Activated CD4-positive, alpha-beta T cell treated with anti-CD3 and anti-CD28 coated beads for 1 hour (primary cell): Measurements from ENCODE around the gene TRAF3.

Experiments used
- DNase-seq: peaks from one replicate; pipeline ENCODE4 v3.0.0-alpha.2; 2020

Gene TRAF3

DNA sequence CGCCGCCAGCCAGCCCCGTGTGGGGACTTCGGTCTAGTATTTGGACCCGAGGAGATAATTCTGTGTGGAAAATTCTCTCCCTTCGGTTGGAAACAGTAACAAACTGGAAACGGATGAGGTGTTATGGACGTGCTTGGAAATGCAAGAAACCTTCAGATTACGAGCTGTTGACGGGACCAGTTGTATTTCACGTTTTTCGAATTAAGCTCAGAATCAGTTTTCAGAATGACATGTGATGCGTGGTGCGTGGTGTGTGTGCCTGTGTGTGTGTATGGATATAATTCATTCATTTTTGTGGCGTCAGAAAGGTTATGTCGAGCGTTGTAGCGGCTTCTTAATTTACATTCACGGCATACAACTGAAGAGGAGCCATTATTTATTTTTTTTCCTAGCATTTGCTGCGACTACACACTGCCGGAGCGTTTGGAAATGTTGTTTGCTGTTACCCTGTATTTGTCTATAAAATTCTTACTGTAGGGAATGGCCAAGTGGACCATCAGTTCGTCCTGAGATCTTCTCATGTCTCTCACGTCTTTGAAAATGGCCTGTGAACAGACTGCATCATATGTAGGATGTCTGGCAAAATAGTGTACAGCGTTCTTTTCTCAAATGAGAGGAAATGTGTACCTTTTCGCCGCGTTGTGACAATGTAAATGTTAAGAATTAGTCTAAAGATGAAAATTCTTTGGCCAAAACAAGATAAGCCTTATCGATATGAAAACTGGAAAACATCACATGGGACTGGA, 1.3 kb downstream of the TRAF3 start:
- DNase-seq = no peak

DNA sequence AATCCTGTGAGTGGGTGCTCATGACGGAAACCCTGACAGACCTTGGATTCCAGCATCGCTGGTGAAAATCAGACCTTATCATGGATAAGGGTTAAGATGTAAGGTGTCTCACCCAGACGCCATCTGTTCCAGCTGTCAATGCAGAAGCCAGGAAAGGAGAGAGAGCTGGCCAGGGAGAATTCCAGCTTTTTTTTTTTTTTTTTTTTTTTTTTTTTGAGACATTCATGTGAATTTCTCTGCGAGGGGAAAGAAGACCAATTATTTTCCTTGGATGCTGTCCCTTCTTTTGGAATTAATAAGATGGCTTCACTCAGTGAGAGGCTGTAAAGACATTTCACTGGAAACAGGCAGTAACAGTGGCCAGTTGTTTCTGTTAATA, 1.8 kb downstream of the TRAF3 start:
- no peak for DNase-seq

DNA sequence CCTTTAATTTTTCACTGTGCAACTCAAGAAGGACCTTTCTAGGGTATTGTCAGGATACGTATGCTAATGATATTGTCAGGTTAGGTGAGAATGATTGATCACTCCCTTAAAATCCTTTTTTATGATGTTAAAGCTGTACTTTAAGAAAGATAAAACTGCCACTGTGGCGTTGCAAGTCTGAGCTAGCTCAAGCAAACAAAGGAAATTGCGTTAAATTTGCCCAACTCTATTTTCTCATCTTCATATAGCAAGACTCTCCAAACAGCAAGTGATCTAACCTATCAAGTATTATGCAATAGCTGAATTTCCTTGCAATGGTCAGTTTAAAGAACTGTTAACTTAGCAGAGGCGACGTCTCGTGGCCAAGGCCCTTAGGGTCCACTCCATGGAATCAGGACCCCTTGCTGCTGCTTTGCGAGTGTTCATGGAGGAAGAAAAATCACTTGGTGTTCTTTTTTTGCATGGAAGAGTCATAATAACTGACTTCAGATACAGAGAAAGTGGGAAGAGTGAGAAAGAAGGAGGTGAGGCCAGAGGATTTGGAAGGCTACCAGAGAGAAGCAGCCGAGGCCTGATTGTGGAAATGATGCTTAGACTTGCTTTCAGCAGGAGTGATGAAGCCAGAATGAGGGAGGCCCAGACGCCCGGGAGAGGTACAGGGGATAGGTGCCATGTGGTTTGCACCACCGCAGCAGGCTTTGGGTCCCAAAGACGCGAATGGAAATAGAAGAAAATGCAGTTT, 2.5 kb downstream of the TRAF3 start:
- DNase-seq = no peak

DNA sequence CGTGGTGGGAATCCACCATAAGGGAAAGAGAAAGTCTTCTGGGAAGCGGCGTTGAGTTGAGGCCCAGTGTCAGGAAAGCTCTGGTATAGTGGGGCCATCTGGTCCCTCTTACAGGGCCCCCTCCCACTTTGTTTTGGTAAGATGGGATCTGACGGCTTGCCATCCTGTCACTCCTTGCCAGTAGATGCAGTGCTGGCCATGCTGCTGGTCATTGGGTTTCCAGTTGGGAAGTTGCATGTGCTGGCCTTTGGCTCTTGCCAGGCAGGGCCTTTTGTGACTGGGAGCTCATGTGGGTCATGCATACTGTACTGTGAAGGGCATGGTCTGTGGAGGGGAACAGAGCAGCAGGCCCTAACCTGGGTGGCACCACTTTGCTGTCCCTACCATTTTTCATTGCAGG, 3.8 kb downstream of the TRAF3 start:
- no peak for DNase-seq

DNA sequence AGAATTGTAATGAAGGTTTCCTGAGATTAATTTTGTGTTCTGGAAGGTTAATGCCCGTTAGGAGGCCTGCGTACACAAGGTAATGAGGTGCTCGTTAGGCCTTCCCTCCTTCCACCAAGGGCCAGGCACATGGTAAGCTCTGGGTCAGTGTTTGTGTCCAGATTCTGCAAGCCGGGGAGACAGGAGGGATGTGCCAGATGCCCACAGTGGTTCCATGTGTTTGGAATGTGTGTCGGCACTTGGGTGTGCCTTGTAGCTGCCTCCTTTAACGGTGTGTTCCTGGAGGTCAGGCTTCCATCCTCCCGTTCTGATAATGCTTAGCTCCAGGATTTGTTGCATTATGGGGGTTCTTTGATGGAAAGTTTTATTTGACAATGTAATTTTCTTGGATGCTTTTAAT, 5.7 kb downstream of the TRAF3 start:
- no peak for DNase-seq

DNA sequence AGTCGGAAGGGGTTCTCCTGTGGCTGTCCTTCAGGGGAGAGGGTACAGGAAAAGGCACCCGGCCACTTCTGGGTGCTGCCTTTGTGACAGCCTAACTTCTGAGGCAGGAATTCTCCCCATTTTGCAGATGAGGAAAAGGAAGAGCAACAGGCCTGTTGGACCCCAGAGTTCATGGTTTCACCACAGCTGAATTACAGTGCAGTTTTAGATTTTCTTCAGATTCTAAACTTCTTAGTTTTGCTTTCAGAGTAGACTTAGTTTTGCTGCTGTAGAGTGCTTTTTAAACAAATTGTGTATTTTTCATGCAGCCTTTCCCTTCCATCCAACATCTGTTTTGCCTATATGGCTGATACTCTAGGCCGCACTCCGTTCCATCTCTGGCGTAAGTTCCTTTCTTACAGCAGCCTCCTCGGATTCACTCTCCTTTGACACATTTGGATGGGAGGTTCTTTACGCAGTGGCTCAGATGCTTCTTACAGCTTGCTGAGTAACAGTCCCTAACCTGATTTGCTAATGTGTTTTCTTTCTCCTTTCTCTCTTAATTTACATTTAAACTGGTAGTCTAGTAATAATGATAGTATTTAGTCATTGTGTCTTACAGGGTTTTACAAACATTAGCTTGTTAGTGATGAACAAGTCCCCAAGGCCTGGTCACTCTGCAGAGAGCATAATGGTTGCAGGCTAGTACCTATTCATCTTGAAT, 7.8 kb downstream of the TRAF3 start:
- no peak for DNase-seq

DNA sequence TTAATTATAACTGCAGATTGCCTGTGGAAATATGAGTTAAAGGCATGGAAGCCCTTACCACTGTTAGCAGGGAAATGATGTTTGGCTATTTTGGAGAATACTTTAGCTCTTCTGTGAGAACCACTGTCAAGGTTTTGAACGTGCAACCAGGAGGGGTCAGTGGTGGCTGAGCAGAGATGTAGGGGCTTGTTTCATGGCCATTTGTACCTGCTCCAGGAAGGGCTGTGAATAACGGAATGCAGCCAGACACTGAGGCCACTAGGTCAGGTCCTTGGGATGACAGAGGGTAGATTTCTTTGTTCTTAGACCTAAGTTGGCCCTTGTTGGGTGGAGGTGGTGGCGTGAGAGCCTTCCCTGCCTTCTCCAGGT, 8.3 kb downstream of the TRAF3 start:
- no peak for DNase-seq

DNA sequence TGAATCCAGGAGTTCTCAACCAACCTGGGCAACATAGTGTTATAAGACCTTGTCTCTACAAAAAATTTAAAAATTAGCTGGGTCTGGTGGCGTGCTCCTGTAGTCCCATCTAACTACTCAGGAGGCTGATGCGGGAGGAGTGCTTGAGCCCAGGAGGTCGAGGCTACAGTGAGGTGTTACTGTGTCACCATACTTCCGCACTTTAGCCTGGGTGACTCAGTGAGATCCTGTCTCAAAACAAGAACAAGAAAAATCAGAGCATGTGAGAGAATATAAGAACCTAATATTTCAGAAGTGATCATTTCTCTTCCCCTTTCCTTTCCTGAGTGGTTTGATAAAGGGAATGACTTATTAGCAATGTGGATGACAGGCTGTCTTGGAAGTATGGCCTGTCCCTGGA, 9.5 kb downstream of the TRAF3 start:
- DNase-seq = no peak

DNA sequence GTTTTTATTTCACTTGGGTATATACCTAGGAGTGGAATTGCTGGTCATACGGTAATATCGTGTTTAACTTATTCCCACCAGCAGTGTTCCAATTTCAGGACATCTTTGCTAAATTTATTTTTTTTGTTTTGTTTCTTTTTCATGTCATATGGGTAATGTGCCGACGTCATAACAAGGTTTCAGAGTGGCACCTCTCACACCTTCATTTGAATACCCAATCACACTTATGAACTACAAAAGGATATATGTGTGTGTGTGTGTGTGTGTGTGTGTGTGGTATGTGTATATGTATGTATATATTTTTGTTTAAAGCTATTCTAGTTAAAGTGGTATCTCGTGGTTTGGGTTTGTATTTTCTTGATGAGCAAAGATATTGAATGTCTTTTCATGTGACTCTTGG, 12.1 kb downstream of the TRAF3 start:
- no peak for DNase-seq

DNA sequence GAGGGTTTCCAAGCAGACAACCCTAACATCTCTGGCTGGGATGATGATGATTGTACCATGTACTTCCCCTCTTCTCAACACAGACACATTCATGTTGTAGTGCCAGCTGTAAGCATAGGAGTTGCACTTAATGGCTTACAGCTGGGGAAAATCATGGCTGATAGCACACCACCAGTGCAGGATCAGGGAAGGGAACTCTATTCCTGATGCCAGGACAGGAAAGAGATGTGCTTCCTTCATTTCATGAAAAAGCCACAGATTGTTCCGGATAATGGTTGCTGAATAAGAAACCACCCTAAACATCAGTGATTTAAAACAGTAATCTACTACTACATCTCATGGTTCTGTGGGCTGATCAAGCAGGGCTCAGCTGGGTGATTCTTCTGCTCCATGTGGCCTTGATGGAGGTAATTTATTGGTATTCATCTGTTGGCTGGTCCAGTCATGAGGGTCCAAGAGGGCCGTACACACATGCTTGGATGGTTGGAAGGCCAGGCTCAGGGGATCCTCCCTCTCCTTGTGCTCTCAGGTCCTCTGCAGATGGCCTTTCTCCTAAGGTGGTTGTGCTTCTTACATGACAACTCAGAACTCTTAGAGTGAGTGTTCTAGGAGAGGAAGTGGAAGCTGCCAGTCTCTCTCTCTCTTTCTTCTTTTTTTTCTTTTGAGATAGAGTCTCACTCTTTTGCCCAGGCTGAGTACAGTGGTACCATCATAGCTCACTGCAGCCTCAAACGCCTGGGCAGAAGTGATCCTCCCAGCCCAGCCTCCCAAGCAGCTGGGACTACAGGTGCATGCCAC, 16.5 kb downstream of the TRAF3 start:
- no peak for DNase-seq

DNA sequence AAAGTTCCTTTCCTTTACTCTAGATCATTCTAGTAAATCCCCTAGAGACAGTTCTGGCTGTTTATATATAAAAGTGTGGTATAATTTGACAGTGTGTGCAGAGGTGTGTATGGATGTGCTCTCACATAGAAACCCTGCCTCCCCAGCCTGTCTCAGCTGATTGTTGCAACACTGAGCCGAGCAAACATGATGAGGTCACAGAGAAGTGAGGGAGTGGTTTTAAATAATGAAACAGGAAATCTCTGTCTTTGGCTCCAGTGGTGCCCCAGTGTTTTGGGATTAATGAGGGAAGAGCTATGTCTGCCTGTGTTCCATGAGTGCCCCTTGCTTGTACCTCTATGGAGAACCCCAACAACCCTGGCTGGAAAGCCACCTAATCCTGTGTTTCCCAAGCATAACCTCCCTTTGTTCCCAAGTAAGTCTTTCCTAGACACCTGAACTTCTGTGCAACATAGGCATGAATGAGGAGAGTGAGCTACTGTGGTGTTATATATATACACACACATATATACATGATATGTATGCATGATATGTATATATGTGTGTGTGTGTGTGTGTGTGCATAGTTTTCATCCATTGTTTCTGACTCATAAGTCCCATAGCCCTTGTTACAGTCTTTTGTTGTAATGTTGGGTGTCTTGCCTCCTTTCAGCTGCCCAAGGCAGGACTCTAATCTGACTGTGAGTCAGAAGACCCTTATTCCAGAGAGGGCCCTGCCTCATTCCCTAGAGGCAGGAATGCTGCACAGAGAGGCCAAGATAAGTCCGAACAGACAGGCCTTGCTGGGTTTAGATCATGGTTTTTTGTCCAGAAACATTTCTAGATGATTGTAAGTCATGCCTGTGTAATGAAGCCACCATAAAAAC, 18.0 kb downstream of the TRAF3 start:
- no peak for DNase-seq

DNA sequence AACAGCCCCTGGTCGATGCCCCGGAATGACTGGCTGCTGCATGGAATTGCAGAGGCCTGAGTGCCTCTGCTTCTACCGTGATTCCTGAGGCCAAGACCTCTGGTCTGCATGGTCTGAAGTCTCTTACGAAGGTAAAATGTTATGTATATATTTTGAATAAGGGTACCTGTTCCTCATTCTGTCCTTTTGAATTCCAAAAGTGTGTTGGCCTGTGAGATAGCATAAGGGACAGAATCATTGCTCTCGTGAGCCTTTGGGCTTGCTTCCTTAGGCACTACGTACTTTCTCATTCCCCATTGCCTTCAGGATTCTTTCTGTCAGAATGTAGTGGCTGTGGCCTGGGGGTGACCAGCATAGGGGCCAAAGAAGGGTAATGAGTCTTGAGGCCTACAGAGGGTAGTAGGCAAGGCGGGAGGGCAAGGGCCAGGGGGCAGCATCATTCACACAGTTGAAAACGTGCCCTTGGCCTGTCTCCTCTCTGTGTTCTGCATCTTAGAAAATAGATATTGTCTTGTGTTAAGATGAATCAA, 19.5 kb downstream of the TRAF3 start:
- no peak for DNase-seq

DNA sequence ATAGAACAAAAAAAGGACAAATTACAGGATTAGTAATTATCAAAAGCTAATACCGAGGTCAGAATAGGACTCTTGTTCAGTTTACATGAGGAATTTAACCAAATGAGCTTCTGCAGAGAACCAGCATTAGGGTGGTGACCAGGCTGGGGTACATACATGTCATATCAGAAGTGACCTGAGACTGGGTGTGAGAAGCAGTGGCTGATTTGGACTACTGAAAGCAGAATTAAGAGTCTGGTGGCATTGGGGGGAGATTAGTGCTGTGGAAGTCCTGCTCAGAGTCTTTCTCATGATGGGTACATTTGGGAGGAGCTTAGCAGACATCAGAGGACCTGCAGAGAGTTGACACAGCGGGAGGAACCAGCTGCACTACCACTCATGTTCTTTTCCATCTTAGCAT, 21.7 kb downstream of the TRAF3 start:
- DNase-seq = no peak

DNA sequence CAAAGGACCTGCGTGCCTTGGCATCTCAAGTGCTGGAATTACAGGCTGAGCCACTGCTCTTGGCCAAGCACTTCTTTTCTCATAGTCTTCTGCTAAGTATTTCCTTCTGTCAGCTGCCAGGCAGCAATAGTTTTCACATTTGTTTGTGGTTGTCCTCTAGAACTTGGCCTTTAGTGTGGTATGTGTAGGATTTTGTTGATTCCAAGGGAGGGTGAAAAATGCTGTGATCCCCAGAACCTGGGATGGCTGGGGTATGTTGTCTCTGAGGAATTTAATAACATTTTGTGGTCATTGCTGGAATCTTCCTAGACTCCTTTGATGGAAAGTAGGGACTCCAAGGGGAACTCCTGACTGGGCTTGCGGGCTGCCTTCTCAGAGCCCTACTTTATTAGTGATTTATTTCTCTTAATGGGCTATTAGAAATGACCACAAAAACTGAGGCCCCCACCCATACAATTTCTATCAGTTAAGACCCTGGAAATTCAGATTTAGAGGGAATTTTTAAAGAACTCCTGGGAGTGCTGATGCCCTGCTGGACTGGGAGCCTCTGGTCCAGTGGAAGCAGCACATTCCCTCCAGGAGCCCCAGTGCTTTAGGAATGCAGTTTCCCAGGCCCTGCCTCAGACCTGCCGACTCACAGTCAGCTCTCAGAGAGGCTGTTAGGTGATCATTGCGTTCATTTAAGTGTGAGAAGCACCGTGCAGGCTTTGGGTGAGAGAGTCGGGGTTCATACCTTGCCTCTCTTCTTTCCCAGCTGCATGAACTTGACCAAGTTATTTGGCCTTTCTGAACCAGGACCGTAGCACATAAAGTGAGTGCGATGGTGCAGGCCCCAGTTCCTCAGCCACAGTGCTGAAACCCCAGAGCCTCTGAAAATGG, 22.7 kb downstream of the TRAF3 start:
- no peak for DNase-seq

DNA sequence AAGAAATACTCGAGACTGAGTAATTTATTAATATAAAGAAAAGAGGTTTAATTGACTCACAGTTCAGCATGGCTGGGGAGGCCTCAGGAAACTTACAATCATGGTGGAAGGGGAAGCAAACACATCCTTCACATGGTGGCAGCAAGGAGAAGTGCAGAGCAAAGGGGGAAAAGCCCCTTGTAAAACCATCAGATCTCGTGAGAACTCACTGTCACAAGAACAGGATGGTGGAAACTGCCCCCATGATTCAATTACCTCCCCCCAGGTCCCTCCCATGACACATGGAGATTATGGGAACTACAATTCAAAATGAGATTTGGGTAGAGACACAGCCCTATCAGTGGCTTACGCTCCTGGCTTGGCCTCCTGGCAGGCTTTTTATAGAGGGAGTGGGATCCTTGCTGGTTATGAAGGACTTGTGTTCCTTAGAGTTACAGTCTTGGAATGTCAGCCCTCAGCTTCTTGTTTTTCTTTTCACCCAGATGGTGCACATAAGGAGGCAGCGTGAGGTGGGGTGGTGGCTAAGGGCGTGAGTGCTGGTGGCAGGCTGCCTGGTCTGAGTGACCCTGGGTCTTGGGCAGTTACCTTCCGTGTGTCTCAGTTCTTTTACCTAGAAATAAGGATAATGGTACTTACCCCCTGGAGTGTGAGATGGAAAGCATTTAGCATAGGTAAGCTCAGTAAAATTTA, 25.7 kb downstream of the TRAF3 start:
- DNase-seq = no peak

DNA sequence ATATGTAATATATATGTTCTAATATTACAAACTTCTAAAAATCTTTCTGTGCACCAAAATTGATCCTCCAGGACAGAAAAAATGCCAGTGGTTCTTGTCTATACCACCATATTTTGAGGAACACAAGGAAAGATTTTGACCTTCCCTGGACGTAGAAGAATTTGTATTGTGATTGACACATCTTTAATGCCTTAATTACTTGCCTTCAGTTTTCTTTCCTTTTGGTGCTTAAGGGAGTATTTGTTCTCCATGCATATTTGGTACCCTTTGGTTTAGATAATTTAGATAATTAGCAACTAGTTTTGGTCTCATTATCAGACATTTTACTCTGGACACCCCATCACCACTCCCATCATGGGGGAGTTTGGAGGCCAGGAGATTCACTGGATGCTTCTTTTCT, 27.6 kb downstream of the TRAF3 start:
- no peak for DNase-seq

DNA sequence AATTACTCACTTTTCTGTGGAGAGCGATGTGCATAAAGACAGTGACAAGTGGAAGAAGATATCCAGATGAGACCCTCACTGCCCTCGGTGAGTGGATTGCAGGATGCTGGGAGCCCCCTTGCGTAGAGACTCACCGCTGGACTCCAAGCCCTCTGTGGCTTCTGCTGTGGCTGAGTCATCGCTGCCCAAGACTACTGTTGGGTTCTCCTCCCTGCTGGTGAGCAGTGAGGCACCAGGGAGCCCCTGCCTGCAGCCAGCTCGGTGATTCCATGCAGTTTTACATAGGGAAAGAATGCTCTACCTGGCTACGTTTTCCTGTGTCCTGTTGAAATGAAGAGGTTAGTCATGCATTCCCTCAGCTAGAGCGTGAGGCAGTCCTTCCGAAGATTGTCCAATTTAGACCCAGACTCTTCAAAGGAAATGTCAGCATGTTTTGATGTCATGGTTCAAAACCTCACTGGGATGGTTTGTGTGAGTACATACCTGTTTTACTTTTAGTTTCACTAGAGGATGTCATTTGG, 28.2 kb downstream of the TRAF3 start:
- no peak for DNase-seq

DNA sequence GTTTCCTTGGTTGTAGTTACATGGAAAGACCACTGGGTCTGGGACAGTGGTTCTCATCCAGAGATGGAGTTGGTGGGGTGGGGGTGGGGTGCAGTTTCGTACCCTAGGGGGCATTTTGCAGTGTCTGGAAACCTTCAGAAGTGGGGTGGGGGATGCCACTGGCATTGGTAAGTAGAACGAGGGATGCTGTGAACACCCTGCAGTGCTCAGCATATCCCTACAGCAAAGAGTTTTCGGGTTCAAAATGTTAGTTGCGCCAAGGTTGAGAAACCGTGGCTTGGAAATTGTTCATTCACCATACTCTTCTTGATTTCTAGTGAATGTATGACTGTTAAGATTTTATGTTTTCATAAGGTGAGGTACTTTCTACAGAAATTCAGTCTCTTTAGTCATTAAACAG, 28.7 kb downstream of the TRAF3 start:
- no peak for DNase-seq

DNA sequence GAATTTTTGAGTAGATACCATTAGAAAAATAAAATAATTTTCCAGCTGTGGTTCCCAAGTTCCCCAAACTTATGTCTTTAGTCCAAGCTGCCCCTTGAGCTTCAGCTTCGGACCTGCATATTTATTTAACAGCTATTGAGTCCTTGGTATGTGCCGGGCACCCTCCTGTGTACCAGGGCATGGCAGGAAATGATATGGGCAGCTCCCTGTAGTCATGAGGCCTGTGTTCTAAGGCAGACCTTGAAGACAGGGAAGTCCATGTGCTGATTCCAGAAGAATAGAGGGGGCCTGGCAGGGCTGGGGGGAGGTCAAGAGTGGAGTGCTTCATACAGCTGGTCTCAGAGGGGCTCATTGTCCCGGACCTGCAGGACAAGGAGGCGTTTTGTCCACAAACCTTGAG, 29.2 kb downstream of the TRAF3 start:
- no peak for DNase-seq

DNA sequence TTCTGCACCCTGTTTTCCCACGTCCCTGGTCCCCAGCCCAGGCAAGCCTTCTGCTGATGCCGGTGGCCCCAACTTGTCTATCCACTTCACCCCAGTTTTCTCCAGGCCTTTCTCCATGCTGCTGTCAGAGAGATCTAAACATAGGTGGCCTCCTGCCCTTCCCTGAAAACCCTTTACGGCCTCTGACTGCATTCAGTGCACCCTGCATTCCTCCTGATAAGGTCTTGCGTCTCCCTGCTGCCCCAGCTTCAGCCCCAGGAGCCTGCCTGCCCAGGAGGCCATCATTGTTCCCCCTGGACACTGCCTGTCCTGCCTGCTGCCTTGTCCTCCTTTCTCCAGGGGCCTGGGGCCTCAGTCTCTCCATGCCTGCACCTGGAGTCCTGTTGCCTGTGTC, 29.8 kb downstream of the TRAF3 start:
- no peak for DNase-seq
